NCI-H1694 treated with DMSO at 0.1 percent for 48 hours (cell line): ENCODE data around the gene ITIH6.
"Not testable (repeated sequence)": the region's sequence is repeated elsewhere in the genome, so short reads cannot be mapped to it uniquely, and the experiment has no call there.

ENCODE experiments used
- DNase-seq: peaks from one replicate; lab custom pipeline; 2025; lab: John Stamatoyannopoulos, UW

The ITIH6 gene

DNA sequence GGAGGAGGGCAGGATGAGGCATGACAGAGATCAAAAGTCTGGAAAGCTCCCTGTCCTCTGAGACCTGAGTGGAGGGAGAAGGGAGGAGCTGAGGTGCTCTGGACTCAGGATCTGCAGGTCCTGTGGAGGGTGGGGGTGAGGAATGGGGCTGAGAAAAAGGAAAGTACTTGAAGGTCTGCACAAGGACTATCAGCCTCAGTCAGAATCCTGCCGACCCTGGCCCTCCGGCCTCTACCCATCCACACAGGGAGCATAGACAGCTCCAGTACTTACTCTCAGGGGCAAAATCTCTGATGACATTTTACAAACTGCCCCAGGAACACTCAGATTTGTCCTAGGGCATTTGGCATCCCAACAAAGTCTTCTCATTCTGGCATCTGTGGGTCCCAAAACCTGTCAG, 991 bp upstream of the ITIH6 start:
- DNase-seq: no peak

DNA sequence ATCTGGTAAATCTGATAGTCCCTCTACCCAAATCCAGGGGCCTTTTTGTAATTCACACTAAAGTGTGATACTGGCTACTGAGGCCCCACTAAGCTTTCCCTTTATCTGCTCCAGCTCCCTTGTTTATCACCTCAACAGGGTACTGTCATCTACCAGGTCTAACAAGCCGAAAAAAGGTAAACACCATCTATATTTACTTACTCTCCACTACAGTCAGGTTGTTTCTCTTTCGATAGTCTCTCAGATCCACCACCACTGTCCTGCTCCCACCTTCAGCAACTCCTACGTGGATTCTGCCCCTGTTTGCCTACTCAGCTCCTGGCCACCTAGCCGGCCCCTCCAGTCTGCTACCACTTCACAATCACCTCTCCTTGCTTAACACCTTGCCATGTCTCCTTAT, 3.3 kb downstream of the ITIH6 start:
- DNase-seq: no peak

DNA sequence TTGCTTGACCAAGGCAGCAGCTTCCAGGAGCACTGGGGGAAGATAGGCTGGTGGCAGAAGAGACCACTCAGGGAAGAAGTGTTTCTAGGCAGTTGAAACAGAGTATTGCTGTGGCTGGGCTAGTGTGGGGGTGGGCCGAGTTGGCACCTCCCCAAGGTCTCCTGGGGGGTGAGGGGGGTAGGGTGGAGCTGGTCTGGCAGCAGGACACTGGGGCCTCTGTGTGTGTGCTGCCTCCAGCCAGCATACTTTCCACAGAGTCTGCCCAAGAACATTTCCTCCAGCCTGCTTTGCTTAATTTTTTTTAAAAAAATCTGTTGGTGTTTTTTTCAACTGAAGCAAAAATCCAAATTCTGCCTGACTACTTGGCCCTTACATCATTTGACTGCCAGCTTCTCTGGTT, 4.0 kb downstream of the ITIH6 start:
- no peak for DNase-seq

DNA sequence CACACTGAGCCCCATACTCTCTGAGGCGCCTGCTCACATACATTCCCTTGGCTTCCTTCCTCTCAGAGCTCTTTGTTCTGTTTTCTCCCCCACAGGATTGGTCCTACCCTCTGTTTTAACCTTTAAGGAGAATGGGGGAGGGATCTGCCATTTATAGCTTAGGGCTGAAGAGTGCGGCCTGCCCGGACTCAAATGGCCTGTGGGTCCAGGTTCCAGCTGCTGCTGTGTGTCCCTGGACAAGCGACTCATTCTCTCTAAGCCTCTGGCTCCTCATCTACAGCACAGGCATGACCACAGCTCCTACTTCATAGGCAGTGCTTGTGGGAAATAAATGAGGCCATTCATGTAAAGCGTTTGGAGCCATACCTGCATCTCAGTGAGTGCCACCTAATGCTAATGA, 8.7 kb downstream of the ITIH6 start:
- DNase-seq: not testable (repeated sequence)

DNA sequence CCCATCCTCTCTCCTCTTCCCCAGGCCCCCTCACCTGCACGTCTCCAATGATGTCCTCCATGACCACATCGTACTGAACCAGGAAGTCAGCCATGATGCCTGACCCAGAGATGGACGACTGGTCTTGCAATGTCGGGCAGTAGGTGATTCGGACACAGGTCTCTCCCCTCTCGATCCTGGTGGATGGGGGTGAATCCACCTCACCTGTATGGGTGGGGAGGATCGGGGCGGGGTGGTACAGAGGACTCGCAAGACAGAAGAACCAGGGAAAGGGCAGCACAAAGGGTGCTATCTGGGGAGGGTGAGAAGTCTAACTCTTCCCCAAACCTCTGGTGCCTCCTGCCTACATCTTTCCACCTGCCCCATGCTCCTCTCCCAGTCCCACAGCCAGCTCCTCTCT, 9.6 kb downstream of the ITIH6 start:
- DNase-seq: no peak

DNA sequence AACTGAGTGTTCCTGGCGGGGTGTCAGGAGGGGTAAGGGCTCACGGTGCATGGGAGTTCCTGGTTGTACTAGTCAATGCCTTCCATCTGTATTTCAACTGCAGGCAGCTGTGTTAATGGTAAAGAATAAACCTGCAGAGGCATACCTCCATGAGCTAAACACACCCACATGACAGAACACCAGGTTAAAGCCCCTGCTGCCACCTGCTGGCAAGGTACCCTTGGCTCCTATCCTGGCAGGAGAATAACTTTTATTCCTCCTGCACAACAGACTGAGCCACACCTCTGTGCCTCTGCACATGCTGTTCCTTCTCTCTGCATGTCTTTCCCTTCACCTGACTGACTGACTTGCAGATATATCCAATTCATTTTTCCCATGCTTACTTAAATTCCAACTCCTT, 11.1 kb downstream of the ITIH6 start:
- DNase-seq: no peak

DNA sequence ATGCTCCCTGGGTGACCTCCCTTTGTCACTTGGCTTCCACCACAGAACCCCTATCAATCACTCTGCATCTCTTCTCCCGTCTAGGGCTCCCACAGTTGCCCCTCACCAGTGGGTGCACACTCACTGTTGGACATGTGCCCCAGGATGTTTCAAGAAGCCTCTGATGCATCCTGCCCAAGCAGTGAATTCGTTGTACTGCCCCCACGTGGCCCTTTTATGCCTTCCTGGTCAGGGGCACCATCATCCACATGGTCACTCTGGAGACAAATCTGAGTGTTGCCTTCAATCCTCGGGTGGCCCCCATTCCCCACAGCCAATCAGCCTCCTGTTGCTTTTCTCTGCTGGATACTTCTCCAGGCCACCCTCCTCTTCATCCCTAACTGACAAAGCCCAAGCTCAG, 12.2 kb downstream of the ITIH6 start:
- DNase-seq: no peak

DNA sequence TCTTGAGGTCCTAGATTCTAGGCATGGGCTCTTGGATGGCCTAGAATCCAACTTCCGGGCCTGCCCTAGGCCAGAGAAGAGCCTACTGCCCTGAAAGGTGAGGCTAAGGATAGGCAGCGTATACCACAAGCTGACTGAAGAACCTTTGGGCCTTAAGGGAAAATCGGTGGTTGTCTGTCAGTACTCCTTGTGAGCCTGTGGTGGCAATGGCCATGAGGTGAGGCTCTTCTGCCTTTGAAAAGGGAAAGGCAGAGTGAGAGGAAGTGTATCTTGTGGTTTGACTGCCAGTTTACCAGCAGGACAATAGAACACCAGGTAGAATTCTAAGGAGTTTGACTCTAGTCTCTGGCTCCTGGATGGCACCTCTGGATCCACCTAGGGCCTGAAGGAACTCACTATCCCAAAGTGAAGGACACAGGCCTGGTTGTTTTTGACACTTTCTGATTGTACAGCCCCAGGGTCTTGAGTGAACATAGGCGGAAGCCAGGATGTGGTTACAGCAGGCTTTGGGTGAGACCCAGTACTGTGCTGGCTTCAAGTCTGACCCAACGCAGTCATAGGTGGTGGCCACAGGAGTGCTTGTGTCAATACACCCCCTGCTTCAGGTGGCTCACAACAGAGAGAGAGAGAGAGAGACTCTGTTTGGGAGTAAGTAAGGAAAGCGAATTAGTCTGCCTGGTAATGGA, 20.9 kb downstream of the ITIH6 start:
- no peak for DNase-seq

DNA sequence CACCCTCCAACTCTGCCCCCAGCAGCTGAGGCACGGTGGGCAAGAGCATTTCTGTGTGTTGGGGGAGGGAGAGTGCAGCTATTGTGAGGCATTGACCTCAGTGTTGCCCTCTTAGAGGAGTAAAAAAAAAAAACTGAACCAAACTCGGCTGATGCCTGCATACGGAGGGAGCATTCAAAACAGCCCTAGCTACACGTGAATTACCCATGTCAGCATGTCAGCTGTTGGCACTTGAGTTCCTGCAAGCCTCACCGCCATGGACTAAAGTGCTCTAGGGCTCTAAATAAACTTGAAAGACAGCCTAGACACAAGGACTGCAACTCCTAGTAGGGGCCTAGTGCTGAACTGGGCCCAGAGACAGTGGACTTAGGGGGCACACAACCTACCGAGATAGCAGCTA, 22.0 kb downstream of the ITIH6 start:
- DNase-seq: no peak

DNA sequence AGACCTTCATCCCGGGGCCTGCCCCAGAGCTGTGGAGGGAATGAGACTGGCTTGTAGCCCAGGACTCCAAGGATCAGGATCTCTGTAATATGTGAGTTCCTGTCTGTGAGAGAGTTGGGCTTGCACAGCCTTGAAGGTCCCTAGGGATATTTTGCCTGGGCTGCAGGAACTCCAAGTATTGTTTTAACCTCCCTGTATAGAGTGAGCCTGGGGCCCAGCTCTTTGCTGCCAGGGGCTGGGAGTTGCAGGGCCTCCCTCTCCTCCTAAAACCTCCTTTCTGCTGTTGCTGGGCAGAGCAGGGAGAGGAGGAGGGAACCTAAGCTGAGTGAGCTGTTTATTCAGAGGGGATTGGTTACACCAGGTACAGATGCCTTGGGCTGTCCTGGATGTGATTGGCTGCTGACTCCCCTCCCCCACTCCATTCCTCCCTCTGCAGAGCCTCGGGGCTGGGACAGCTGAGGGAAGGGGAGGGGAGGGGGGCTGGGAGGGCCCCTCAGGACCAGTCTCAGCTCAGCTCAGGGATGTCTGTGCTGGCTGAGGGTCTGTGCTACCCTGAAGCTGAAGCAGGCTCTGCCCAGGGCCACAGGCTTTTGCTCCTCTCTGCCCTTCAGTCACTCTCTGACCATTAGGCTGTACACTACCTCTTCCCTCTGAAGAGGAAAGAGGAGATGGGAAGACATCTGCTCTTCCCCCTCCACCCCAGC, 23.5 kb downstream of the ITIH6 start:
- DNase-seq: not testable (repeated sequence)

DNA sequence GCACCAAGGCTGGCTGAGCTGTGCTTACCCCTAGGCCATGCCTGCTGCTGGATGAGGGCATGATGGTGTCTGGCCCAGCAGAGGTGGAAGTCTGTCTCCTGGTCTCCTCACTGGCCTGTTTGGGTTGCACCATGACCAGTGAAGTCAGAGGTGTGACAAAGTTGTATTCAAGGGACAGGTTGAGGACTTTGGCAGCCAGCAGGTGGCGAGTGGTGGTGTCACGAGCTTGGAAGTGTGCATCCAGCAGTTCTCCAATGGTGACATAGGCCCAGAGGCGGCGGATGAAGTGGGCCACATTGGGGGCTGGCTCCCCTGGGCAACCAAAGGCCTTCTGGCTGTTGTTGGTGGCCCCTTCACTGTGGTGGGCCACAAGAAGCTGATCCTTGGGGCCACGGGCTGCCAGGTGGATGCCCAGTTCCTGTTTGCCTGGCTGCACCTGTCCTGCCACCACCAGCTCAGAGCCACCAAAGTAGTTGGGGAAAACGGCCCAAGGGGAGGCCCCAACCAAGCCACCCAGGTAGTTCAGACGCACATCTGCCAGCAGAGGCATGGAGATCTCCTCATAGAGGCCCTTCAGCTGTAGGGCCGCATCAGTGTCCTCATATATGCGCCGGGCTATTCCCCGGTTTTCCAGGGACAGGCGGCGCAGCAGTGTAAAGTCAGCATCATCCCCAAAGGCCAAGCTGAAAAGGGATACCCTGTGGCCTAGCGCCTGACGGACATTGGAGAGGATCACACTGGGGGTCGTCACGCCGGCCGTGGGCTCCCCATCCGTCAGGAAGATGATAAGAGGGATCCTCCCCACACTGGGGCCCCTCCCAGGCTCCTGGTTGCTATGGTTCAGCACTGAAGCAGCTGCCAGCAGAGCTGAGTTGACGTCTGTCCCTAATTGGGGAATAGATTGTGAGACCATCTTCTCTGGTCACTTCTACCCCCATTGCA, 39.7 kb downstream of the ITIH6 start:
- no peak for DNase-seq

DNA sequence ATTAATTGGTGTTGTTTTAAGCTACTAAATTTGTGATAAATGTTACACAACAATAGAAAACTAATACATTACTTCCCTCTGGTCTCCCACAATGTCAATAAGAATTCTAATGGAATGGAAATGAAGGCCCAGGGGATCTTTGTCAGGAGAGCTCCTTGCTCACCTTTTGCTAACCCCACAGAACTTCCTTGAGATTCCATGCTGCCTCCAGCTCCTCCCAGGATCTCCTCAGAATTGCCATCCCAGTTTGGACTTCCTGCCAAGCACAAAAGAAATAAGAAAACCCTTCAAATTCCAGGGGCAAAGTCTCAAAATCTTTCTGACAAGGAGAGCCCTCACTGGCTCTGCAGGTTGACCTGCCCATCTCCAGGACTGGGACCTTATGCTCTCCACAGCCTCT, 43.2 kb downstream of the ITIH6 start:
- no peak for DNase-seq

DNA sequence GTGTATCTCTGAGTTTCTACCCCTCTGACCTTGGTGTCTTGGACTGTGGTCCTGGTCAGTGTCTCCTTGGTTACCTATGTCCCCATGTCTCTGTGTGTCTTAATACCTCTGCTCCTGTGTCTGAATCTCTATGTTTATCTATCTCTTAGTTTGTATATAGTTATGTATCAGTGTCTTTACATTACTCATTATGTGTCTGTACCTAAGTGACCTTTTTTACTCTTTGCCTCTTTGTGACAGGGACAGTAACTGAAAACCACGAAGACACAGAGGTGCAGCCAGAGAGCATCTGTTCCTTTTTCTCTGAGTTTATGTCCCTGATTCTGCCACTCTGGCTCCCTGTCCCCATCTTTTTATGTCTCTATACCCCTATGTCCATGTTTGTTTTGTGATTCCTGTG, 49.4 kb downstream of the ITIH6 start:
- DNase-seq: no peak

DNA sequence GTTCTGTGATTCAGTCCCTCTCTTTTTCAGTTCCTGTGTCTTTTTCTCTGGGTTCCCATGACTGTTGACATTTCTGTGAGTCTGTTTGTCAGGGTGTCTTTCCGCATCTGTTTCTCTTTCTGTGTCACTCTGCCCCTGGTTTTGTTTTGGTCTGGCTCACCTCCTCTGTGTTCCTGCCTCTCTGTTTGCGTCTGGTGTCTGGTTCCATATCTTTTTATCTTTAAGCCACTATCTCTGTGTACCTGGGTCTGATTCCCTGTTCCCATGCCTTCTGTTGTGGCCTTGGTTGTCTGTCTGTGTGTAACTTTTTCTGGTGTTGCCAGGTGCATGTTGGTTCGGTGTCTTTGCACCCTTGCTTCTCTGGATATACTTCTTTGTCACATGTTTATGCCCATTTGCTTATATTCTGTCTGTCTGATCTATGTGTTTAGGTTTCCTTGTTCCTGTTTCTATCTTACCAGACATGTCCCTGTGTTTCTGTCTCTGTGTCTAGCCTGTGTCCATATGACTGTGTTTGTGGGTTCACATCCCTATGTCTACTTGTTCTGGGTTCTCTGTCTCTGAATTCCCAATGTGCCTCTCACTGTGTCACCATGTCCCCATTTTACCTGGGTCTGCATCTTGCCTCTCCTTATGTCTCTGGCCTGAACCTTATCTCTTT, 50.2 kb downstream of the ITIH6 start:
- DNase-seq: no peak

DNA sequence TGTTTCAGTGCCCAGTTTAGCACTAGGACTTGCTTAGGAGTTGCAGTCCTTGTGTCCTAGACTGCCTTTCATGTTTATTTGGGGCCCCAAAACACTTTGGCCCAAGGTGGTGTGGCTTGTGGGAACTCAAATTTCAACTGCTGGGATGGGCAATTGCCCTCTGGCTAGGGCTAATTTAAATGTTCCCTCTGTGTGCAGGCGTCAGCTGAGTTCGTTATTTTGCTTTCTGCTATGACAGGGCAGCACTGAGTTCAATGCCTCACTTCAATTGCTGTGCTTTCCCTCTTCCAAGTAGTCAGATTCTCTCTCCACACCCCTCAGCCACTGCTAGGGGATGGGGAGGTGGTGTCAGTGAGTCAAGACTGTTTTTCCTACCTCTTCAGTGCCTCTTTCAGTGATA, 51.1 kb downstream of the ITIH6 start:
- no peak for DNase-seq

DNA sequence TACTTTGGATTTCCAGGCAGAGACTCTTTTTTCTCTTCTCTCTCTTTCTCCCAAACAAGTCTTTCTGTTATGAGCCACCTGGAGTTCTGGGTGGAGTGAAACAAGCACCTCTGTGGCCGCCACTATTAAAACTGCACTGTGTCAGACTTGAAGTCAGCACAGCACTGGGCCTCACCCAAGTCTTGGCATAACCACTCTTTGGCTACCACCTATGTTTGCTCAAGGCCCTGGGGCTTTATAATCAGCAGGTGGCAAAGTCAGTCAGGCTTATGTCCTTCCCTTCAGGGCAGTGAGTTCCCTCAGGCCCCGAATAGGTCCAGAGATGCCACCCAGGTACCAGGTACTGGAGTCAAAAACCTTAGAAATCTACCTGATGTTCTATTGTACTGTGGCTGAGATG, 52.4 kb downstream of the ITIH6 start:
- no peak for DNase-seq

DNA sequence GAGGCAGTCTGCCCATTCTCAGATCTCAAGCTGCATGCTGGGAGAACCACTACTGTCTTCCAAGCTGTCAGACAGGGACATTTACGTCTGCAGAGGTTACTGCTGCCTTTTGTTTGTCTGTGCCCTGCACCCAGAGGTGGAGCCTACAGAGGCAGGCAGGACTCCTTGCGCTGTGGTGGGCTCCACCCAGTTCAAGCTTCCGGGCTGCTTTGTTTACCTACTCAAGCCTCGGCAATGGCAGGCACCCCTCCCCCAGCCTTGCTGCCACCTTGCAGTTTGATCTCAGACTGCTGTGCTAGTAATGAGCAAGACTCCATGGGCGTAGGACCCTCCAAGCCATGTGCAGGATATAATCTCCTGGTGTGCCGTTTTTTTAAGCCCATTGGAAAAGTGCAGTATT, 59.5 kb downstream of the ITIH6 start:
- not testable (repeated sequence) for DNase-seq

DNA sequence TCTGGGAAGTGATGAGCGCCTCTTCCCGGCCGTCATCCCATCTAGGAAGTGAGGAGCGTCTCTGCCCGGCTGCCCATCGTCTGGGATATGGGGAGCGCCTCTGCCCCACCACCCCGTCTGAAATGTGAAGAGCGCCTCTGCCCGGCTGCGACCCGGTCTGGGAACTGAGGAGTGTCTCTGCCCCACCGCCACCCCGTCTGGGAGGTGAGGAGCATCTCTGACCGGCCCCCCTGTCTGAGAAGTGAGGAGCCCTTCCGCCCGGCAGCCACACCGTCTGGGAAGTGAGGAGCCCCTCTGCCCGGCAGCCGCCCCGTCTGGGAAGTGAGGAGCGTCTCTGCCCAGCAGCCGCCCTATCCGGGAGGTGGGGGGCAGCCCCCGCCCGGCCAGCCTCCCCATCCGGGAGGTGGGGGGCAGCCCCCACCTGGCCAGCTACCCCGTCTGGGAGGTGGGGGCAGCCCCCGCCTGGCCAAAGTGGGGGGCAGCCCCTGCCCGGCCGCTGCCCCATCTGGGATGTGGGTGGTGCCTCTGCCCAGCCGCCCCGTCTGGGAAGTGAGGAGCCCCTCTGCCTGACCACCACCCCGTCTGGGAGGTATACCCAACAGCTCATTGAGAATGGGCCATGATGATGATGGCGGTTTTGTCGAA, 61.6 kb downstream of the ITIH6 start:
- not testable (repeated sequence) for DNase-seq

DNA sequence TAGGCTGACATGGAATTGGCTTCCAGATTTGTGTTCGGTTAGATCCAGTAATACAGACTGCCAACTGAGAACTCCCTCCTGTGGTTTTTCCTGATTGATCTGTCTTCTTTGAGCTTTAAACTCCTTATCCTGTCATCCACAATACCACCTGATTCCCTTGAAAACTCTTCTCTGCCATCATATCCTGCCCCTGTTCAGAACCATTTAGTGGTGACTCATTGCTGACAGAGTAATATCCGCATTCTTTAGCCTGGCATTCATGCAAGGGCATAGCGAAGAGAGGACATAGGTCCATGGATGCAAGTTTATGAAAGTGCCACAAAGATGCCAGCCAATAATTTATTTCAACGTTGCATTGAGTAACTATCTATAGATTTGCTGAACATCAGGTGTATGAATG, 76.6 kb downstream of the ITIH6 start:
- no peak for DNase-seq

DNA sequence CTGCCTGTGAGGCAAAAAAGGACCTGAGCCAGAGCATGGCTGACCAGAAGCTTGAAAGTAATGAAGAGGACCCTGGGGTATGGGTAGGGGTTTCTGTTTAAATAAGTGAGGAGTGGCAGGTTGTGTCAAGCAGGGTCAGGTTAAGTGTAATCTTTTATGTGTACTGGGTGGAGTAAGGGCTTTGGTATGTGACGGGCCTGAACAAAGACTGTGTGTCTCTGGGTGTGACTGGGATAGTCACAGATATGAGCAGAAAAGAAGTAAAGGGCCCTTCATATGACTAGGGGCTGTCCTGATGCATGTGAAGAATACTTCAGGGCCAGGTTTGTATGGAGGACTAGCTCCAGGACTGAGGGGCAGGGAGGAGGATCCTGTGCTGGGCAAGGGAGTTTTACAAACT, 82.4 kb downstream of the ITIH6 start:
- no peak for DNase-seq

DNA sequence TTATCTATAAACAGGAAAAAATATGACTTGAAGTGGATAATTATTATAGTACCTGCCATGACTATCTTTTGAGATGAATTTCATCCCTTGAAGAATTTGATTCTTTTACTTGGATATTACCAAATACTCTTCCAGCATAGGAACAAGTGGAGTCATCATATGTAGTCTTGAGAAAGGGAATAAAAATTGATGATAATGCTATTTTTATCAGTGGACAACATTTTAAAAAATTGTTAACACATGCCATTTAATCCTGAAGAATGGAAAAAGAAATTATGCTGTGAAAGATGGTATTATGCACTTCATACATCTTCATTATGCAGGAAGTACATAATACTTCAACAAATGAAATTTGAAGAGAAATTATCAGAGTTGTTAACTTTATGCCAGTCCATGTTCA, 83.6 kb downstream of the ITIH6 start:
- DNase-seq: no peak

DNA sequence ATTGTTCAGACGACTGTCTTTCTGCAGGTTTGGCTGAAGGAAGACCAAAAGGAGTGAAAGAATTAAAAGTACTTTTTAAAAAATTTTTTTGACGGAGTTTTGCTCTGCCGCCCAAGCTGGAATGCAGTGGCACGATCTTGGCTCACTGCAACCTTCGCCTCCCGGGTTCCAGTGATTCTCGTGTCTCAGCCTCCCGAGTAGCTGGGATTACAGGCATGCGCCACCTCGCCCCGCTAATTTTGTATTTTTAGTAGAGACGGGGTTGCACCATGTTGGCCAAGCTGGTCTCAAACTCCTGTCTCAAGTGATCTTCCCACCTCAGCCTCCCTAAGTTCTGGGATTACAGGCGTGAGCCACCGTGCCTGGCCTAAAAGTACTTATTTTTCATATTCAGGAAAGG, 86.3 kb downstream of the ITIH6 start:
- no peak for DNase-seq
